HCT116 (cell line): ENCODE results near the gene C19orf25. TPM values are rescaled to one million over a fixed set of nuclear protein-coding genes. Genes with fewer than 3 reads are reported as not detected.
A peak's percentile ranks its signal among the peaks of the same experiment; 100 is the strongest.

Experiments
- ATAC-seq: fragments of 200-7000 bp; cut with Tn5 transposase; 2 replicates; pipeline ENCODE4 v1.9.1; 2020; ENCODE audit warnings: mild to moderate bottlenecking, moderate library complexity
- BruUV-seq: library from RNA; stranded (reverse); fragments of 400-500 nt; replicated peaks from 2 replicates; lab custom pipeline; 2021; lab: Mats Ljungman, UMichigan
- CTCF ChIA-PET: fragments of 300-600 bp; sonication (Branson Sonifier 250); formaldehyde crosslinking; loops from one replicate; lab custom pipeline; 2021; ENCODE audit warnings: antibody characterized with exemption; lab: Charles Lee
- POLR2A ChIA-PET: fragments of 300-600, 350-600 bp; sonication (Branson Sonifier 250); formaldehyde crosslinking; loops from one replicate; lab custom pipeline; 2021; ENCODE audit warnings: antibody characterized with exemption; lab: Charles Lee
- RAD21 ChIA-PET, 2 experiments: fragments of 300-600 bp; sonication (Branson Sonifier 250); formaldehyde crosslinking; loops; one replicate each; lab custom pipeline; 2023; ENCODE audit warnings: low total read pairs in 2 of 2; ENCODE audit not compliant: uncharacterized antibody in 2 of 2, unreplicated experiment in 2 of 2, low non-redundant PET in 1 of 2; lab: Charles Lee
- DNase-seq: peaks from one replicate; pipeline ENCODE4 v3.0.0-alpha.2; 2010; ENCODE audit warnings: low read depth, low spot score
- H2AFZ ChIP-seq: fragments of 200-600 bp; shearing (Covaris generic), sonication (generic); 2 replicates; pipeline ENCODE4 v1.6.1; 2017; ENCODE audit warnings: low read depth, mixed run types, mixed read lengths, antibody characterized with exemption, low read length; ENCODE audit not compliant: poor library complexity, severe bottlenecking
- H3K27ac ChIP-seq: 2 replicates; pipeline ENCODE4 v1.5.1; 2012; ENCODE audit warnings: low read depth, low read length
- H3K27me3 ChIP-seq: fragments of 200-600 bp; sonication (generic); 2 replicates; pipeline ENCODE4 v1.6.1; 2016; ENCODE audit warnings: mixed run types, low read length, mixed read lengths; ENCODE audit not compliant: insufficient read depth
- H3K36me3 ChIP-seq, 2 experiments: fragments of 200-500 bp in 1 of 2; fragments of 200-600 bp in 1 of 2; sonication (Bioruptor generic) in 1 of 2; sonication (generic) in 1 of 2; 2 replicates each; pipeline versions ENCODE4 v1.5.1 to v1.6.1; 2014 to 2016; ENCODE audit warnings: low read length in 2 of 2, inconsistent platforms in 1 of 2, mixed read lengths in 1 of 2, mixed run types in 1 of 2; ENCODE audit not compliant: insufficient read depth in 2 of 2, control insufficient read depth in 1 of 2
- H3K4me1 ChIP-seq, 2 experiments: fragments of 200-600 bp in 1 of 2; sonication (generic) in 1 of 2; 2 replicates each; pipeline versions ENCODE4 v1.5.1 to v1.6.1; 2012 to 2017; ENCODE audit warnings: low read length in 2 of 2, inconsistent platforms in 1 of 2, mild to moderate bottlenecking in 1 of 2, mixed read lengths in 1 of 2, mixed run types in 1 of 2, moderate library complexity in 1 of 2; ENCODE audit not compliant: insufficient read depth in 2 of 2, control insufficient read depth in 1 of 2
- H3K4me2 ChIP-seq: fragments of 200-600 bp; sonication (generic); 2 replicates; pipeline ENCODE4 v1.6.1; 2017; ENCODE audit warnings: mixed run types, low read length, mixed read lengths
- H3K4me3 ChIP-seq, 2 experiments: fragments of 200-600 bp in 1 of 2; sonication (generic) in 1 of 2; replicated peaks in 1 of 2; 2 replicates each; pipeline ENCODE4 v1.5.1; 2011 to 2016; ENCODE audit warnings: low read length in 2 of 2, control low read depth in 1 of 2, low read depth in 1 of 2, mild to moderate bottlenecking in 1 of 2, mixed read lengths in 1 of 2, mixed run types in 1 of 2
- H3K79me2 ChIP-seq: fragments of 200-600 bp; sonication (generic); 2 replicates; pipeline ENCODE4 v1.6.1; 2017; ENCODE audit warnings: mild to moderate bottlenecking, mixed run types, low read length, moderate library complexity, mixed read lengths; ENCODE audit not compliant: insufficient read depth
- H3K9ac ChIP-seq: fragments of 200-600 bp; sonication (generic); 2 replicates; pipeline ENCODE4 v1.6.1; 2016; ENCODE audit warnings: low read length, mixed read lengths
- H3K9me2 ChIP-seq: fragments of 200-600 bp; sonication (generic), shearing (Covaris generic); 2 replicates; pipeline ENCODE4 v1.6.1; 2017; ENCODE audit warnings: mixed run types, mild to moderate bottlenecking, moderate library complexity; ENCODE audit not compliant: insufficient read depth
- H3K9me3 ChIP-seq, 2 experiments: fragments of 200-500 bp in 1 of 2; fragments of 200-600 bp in 1 of 2; sonication (Bioruptor generic) in 1 of 2; sonication (generic) in 1 of 2; 2 replicates each; pipeline ENCODE4 v1.6.1; 2014 to 2017; ENCODE audit warnings: low read length in 2 of 2, mixed read lengths in 2 of 2, inconsistent platforms in 1 of 2, low read depth in 1 of 2, mild to moderate bottlenecking in 1 of 2, mixed run types in 1 of 2, moderate library complexity in 1 of 2; ENCODE audit not compliant: control insufficient read depth in 1 of 2, insufficient read depth in 1 of 2
- H4K20me1 ChIP-seq: fragments of 200-600 bp; sonication (generic), shearing (Covaris generic); 2 replicates; pipeline ENCODE4 v1.6.1; 2017; ENCODE audit warnings: mixed run types, mild to moderate bottlenecking, moderate library complexity; ENCODE audit not compliant: insufficient read depth
- CBX3 ChIP-seq: IDR thresholded peaks from 2 replicates; pipeline ENCODE4 v1.6.1; 2012; ENCODE audit warnings: low read depth
- EGR1 ChIP-seq: IDR thresholded peaks from 2 replicates; pipeline ENCODE4 v1.6.1; 2012; ENCODE audit warnings: low read depth
- EZH2 ChIP-seq: fragments of 200-600 bp; sonication (generic); IDR thresholded peaks from 2 replicates; pipeline ENCODE4 v1.6.1; 2017; ENCODE audit warnings: antibody characterized with exemption, mixed run types
- EZH2phosphoT487 ChIP-seq: fragments of 200-600 bp; IDR thresholded peaks from 2 replicates; pipeline ENCODE4 v1.6.1; 2018; ENCODE audit warnings: antibody characterized with exemption, borderline replicate concordance
- FOSL1 ChIP-seq: IDR thresholded peaks from 2 replicates; pipeline ENCODE4 v1.6.1; 2012; ENCODE audit warnings: low read depth
- JUND ChIP-seq: IDR thresholded peaks from 2 replicates; pipeline ENCODE4 v1.6.1; 2012
- POLR2A ChIP-seq: IDR thresholded peaks from 2 replicates; pipeline ENCODE4 v1.7.0; 2011; ENCODE audit warnings: borderline replicate concordance; ENCODE audit not compliant: insufficient read depth, insufficient read length; ENCODE audit errors: extremely low read depth
- POLR2AphosphoS5 ChIP-seq: IDR thresholded peaks from 2 replicates; pipeline ENCODE4 v1.6.1; 2011; ENCODE audit warnings: mild to moderate bottlenecking, low read depth, low read length, moderate library complexity
- RAD21 ChIP-seq: IDR thresholded peaks from 2 replicates; pipeline ENCODE4 v1.6.1; 2012; ENCODE audit warnings: low read depth, mild to moderate bottlenecking
- SIN3A ChIP-seq: IDR thresholded peaks from 2 replicates; pipeline ENCODE4 v1.6.1; 2012; ENCODE audit warnings: low read depth
- SP1 ChIP-seq: IDR thresholded peaks from 2 replicates; pipeline ENCODE4 v1.6.1; 2012; ENCODE audit warnings: low read depth
- SRF ChIP-seq: IDR thresholded peaks from 2 replicates; pipeline ENCODE4 v1.6.1; 2012; ENCODE audit warnings: low read depth
- ZFX ChIP-seq: fragments of 450-650 bp; IDR thresholded peaks from 2 replicates; pipeline ENCODE4 v1.6.1; 2017
- intact Hi-C: fragments of 100-400 bp; cut with micrococcal nuclease; formaldehyde crosslinking; loops from 2 replicates; pipeline ENCODE4 v1.10.0; 2022
- total RNA-seq: library from RNA; stranded (reverse); gene quantifications from one replicate; pipeline ENCODE4 v1.2.1, GENCODE V29; 2021; ENCODE audit not compliant: unreplicated experiment
- TF ChIP-seq, protein P1 (sequence below): IDR thresholded peaks from 2 replicates; pipeline ENCODE4 v1.6.1; 2012; ENCODE audit warnings: low read depth
- TF ChIP-seq, protein P2 (sequence below): IDR thresholded peaks from 2 replicates; pipeline ENCODE4 v1.6.1; 2012
- TF ChIP-seq, protein P3 (sequence below), 3 experiments: fragments of 200-600 bp in 1 of 3; sonication (generic) in 1 of 3; IDR thresholded peaks in 2 of 3; conservative IDR thresholded peaks in 1 of 3; 2 replicates each; pipeline ENCODE4 v1.5.1; 2012 to 2017; ENCODE audit warnings: low read depth in 2 of 3, low read length in 2 of 3, antibody characterized with exemption in 1 of 3, borderline replicate concordance in 1 of 3, control low read depth in 1 of 3, mild to moderate bottlenecking in 1 of 3, mixed read lengths in 1 of 3, mixed run types in 1 of 3, moderate library complexity in 1 of 3; ENCODE audit not compliant: insufficient read depth in 1 of 3

C19orf25 gene
- total RNA-seq, 1 experiment from 2014 or later, result 48.8 TPM

DNA sequence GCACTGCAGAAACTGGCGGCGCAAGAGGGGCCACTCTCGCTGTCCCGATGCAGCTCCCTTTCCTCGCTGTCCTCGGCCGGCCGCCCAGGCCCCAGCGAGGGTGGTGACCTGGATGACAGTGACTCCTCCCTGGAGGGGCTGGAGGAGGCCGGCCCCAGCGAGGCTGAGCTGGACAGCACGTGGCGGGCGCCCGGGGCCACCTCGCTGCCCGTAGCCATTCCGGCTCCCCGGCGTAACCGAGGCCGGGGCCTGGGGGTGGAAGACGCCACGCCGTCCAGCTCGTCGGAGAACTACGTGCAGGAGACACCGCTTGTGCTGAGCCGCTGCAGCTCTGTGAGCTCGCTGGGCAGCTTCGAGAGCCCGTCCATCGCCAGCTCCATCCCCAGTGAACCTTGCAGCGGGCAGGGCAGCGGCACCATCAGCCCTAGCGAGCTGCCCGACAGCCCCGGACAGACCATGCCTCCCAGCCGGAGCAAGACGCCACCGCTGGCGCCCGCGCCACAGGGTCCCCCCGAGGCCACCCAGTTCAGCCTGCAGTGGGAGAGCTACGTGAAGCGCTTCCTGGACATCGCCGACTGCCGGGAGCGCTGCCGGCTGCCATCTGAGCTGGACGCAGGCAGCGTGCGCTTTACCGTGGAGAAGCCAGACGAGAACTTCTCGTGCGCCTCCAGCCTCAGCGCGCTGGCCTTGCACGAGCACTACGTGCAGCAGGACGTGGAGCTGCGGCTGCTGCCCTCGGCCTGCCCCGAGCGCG, 12.4 kb downstream of the C19orf25 start:
- Histone ChIP-seq H3K9ac (no peak overlapping the region), H4K20me1 (no peaks in the 10 kb centered on the region), H3K79me2 (peaks cover 11% of the 10 kb centered on the region; the same call in 1 of the 2 replicates), H2AFZ (no peak overlapping the region), H3K36me3 (no peaks in the 10 kb centered on the region; a peak in 1 of 4 replicates), H3K4me3 (no peak overlapping the region), H3K9me2 (no peaks in the 10 kb centered on the region), H3K4me2 (no peak overlapping the region), H3K27me3 (no peaks in the 10 kb centered on the region), H3K4me1 (peaks cover 13 to 31% of the 10 kb centered on the region in 2 experiments), H3K9me3 (no peaks in the 10 kb centered on the region), H3K27ac (peak overlapping the region; percentile 18; the same call in 1 of the 2 replicates)
- ChIA-PET RAD21 (no interaction called here), POLR2A (interaction anchor here (2.1 kb wide), 1 partner anchor 11 kb away, joined by 6 read pairs; no protein-coding TSS in a partner anchor), CTCF (interaction anchor here (2.2 kb wide), 1 partner anchor 11 kb away, joined by 9 read pairs; no protein-coding TSS in a partner anchor)
- intact Hi-C loops, result no loop called here
- ATAC-seq (no peak), DNase-seq (no peak)
- BruUV-seq, result no TSS peak
- TF ChIP-seq, protein P1, sequence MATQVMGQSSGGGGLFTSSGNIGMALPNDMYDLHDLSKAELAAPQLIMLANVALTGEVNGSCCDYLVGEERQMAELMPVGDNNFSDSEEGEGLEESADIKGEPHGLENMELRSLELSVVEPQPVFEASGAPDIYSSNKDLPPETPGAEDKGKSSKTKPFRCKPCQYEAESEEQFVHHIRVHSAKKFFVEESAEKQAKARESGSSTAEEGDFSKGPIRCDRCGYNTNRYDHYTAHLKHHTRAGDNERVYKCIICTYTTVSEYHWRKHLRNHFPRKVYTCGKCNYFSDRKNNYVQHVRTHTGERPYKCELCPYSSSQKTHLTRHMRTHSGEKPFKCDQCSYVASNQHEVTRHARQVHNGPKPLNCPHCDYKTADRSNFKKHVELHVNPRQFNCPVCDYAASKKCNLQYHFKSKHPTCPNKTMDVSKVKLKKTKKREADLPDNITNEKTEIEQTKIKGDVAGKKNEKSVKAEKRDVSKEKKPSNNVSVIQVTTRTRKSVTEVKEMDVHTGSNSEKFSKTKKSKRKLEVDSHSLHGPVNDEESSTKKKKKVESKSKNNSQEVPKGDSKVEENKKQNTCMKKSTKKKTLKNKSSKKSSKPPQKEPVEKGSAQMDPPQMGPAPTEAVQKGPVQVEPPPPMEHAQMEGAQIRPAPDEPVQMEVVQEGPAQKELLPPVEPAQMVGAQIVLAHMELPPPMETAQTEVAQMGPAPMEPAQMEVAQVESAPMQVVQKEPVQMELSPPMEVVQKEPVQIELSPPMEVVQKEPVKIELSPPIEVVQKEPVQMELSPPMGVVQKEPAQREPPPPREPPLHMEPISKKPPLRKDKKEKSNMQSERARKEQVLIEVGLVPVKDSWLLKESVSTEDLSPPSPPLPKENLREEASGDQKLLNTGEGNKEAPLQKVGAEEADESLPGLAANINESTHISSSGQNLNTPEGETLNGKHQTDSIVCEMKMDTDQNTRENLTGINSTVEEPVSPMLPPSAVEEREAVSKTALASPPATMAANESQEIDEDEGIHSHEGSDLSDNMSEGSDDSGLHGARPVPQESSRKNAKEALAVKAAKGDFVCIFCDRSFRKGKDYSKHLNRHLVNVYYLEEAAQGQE, result no peak
- TF ChIP-seq, protein P2, sequence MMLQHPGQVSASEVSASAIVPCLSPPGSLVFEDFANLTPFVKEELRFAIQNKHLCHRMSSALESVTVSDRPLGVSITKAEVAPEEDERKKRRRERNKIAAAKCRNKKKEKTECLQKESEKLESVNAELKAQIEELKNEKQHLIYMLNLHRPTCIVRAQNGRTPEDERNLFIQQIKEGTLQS, result no peak
- no peak for TF ChIP-seq EGR1
- no peak for TF ChIP-seq SRF
- no peak for TF ChIP-seq SIN3A
- TF ChIP-seq JUND, result no peak
- TF ChIP-seq RAD21, result no peak
- no peak for TF ChIP-seq FOSL1
- no peak for TF ChIP-seq EZH2
- no peak for TF ChIP-seq SP1
- TF ChIP-seq POLR2AphosphoS5, result no peak
- TF ChIP-seq CBX3, result no peak
- TF ChIP-seq ZFX, result no peak
- TF ChIP-seq, protein P3, sequence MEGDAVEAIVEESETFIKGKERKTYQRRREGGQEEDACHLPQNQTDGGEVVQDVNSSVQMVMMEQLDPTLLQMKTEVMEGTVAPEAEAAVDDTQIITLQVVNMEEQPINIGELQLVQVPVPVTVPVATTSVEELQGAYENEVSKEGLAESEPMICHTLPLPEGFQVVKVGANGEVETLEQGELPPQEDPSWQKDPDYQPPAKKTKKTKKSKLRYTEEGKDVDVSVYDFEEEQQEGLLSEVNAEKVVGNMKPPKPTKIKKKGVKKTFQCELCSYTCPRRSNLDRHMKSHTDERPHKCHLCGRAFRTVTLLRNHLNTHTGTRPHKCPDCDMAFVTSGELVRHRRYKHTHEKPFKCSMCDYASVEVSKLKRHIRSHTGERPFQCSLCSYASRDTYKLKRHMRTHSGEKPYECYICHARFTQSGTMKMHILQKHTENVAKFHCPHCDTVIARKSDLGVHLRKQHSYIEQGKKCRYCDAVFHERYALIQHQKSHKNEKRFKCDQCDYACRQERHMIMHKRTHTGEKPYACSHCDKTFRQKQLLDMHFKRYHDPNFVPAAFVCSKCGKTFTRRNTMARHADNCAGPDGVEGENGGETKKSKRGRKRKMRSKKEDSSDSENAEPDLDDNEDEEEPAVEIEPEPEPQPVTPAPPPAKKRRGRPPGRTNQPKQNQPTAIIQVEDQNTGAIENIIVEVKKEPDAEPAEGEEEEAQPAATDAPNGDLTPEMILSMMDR (IDR thresholded peaks at IDR 0.05 in 2 of 3, conservative IDR thresholded peaks at IDR 0.05 in 1 of 3; ENCODE audit: borderline replicate concordance in 1 of 3, insufficient read depth in 1 of 3, low read depth in 2 of 3, low read length in 2 of 3), result no peak
- no peak for TF ChIP-seq EZH2phosphoT487
- TF ChIP-seq POLR2A, result no peak
